Left hindlimb (tissue), 1 donor: ENCODE results near the gene TMEM59L.

Experiments
- DNase-seq: peaks from one replicate; pipeline ENCODE4 v3.0.0-alpha.2; 2018

TMEM59L gene

GRCh38 chr19:18660051-18660910 lies 47.6 kb downstream of the TMEM59L start:
- no peak for DNase-seq

- DNase-seq, result no peak
Observed at GRCh38 chr19:18660939-18661670, 48.4 kb downstream of the TMEM59L start.

GRCh38 chr19:18662972-18663732 lies 50.5 kb downstream of the TMEM59L start:
- no peak for DNase-seq

GRCh38 chr19:18663940-18664530 lies 51.4 kb downstream of the TMEM59L start:
- no peak for DNase-seq

GRCh38 chr19:18665771-18666202 lies 53.1 kb downstream of the TMEM59L start:
- DNase-seq, result no peak

GRCh38 chr19:18666317-18666716 lies 53.6 kb downstream of the TMEM59L start:
- no peak for DNase-seq

- no peak for DNase-seq
Observed at GRCh38 chr19:18666784-18667183, 54.1 kb downstream of the TMEM59L start.

- no peak for DNase-seq
Observed at GRCh38 chr19:18667531-18668251, 55.0 kb downstream of the TMEM59L start.

- no peak for DNase-seq
Observed at GRCh38 chr19:18668252-18668631, 55.6 kb downstream of the TMEM59L start.

GRCh38 chr19:18668744-18669523 lies 56.3 kb downstream of the TMEM59L start:
- DNase-seq, result no peak

GRCh38 chr19:18669524-18669817 lies 56.8 kb downstream of the TMEM59L start:
- no peak for DNase-seq

- DNase-seq, result no peak
Observed at GRCh38 chr19:18669883-18670282, 57.2 kb downstream of the TMEM59L start.

GRCh38 chr19:18670312-18670711 lies 57.6 kb downstream of the TMEM59L start:
- DNase-seq, result no peak
